Adipocyte (in vitro differentiated cells): ENCODE results near the gene SRSF8.
A peak's percentile ranks its signal among the peaks of the same experiment; 100 is the strongest.
"Not testable (repeated sequence)": the region's sequence is repeated elsewhere in the genome, so short reads cannot be mapped to it uniquely, and the experiment has no call there.

Source experiments
- DNase-seq: peaks from one replicate; pipeline ENCODE4 v3.0.0-alpha.2; 2015; ENCODE audit warnings: low read depth
- H3K27me3 ChIP-seq: replicated peaks from 2 replicates; pipeline ENCODE4 v1.7.0; 2013; ENCODE audit warnings: mild to moderate bottlenecking, low read length, moderate library complexity; ENCODE audit not compliant: control insufficient read depth, insufficient read depth
- H3K36me3 ChIP-seq: 2 replicates; pipeline ENCODE4 v1.7.0; 2013; ENCODE audit warnings: low read length, mild to moderate bottlenecking, moderate library complexity; ENCODE audit not compliant: control insufficient read depth, insufficient read depth, severe bottlenecking
- H3K4me1 ChIP-seq: 2 replicates; pipeline ENCODE4 v1.7.0; 2013; ENCODE audit warnings: mild to moderate bottlenecking, low read length, moderate library complexity; ENCODE audit not compliant: control insufficient read depth, insufficient read depth
- H3K4me3 ChIP-seq: 2 replicates; pipeline ENCODE4 v1.7.0; 2013; ENCODE audit warnings: mild to moderate bottlenecking, low read length, moderate library complexity
- H3K9ac ChIP-seq: 2 replicates; pipeline ENCODE4 v1.7.0; 2013; ENCODE audit warnings: mild to moderate bottlenecking, low read length, moderate library complexity
- H3K9me3 ChIP-seq: 2 replicates; pipeline ENCODE4 v1.7.0; 2013; ENCODE audit warnings: mild to moderate bottlenecking, low read length, moderate library complexity; ENCODE audit not compliant: control insufficient read depth

The SRSF8 gene

GRCh38 chr11:95045812-95046211 lies 20.9 kb upstream of the SRSF8 start:
- Histone ChIP-seq H3K9ac (no peak overlapping the region), H3K36me3 (no peaks in the 10 kb centered on the region), H3K4me1 (no peaks in the 10 kb centered on the region), H3K27me3 (peaks cover 44% of the 10 kb centered on the region), H3K4me3 (no peak overlapping the region), H3K9me3 (no peaks in the 10 kb centered on the region)
- no peak for DNase-seq

GRCh38 chr11:95049122-95049521 lies 17.6 kb upstream of the SRSF8 start, which contains the start of gene KDM4F:
TSS of gene KDM4F (plus strand) at chr11:95049422.
- H3K9me3 ChIP-seq, H3K36me3 ChIP-seq, H3K4me3 ChIP-seq, H3K9ac ChIP-seq, H3K4me1 ChIP-seq, DNase-seq: not testable (repeated sequence)
- peaks cover 30% of the 10 kb centered on the region for H3K27me3 ChIP-seq

GRCh38 chr11:95050595-95051202 lies 16.0 kb upstream of the SRSF8 start:
- H3K9ac ChIP-seq: no peak overlapping the region
- H3K9me3 ChIP-seq: no peaks in the 10 kb centered on the region
- H3K4me1 ChIP-seq: peaks cover 6% of the 10 kb centered on the region
- no peaks in the 10 kb centered on the region for H3K36me3 ChIP-seq
- H3K27me3 ChIP-seq: peaks cover 30% of the 10 kb centered on the region
- DNase-seq: no peak
- no peak overlapping the region for H3K4me3 ChIP-seq

GRCh38 chr11:95054356-95054755 lies 12.4 kb upstream of the SRSF8 start:
- Histone ChIP-seq H3K4me3 (no peak overlapping the region), H3K9ac (no peak overlapping the region), H3K36me3 (no peaks in the 10 kb centered on the region), H3K9me3 (no peaks in the 10 kb centered on the region), H3K4me1 (peaks cover 6% of the 10 kb centered on the region), H3K27me3 (peaks cover 29% of the 10 kb centered on the region)
- DNase-seq: no peak

- DNase-seq: no peak
- H3K9ac ChIP-seq: no peak overlapping the region
These were observed 11.3 kb upstream of the SRSF8 start for GRCh38 chr11:95055283-95055897.

GRCh38 chr11:95057959-95058358 lies 8.8 kb upstream of the SRSF8 start:
- Histone ChIP-seq H3K36me3 (no peaks in the 10 kb centered on the region), H3K9me3 (no peaks in the 10 kb centered on the region), H3K4me3 (no peak overlapping the region), H3K9ac (no peak overlapping the region), H3K27me3 (peaks cover 26% of the 10 kb centered on the region), H3K4me1 (no peaks in the 10 kb centered on the region)
- DNase-seq: no peak

More at GRCh38 chr11:95055283-95055897, 11.3 kb upstream of the SRSF8 start:
- Histone ChIP-seq H3K27me3 (peaks cover 28% of the 10 kb centered on the region), H3K4me1 (peaks cover 6% of the 10 kb centered on the region), H3K9me3 (no peaks in the 10 kb centered on the region), H3K4me3 (no peak overlapping the region), H3K36me3 (no peaks in the 10 kb centered on the region)

GRCh38 chr11:95058621-95059020 lies 8.1 kb upstream of the SRSF8 start:
- no peak for DNase-seq
- no peak overlapping the region for H3K9ac ChIP-seq
- H3K36me3 ChIP-seq: no peaks in the 10 kb centered on the region
- H3K4me3 ChIP-seq: no peak overlapping the region
- H3K4me1 ChIP-seq: no peaks in the 10 kb centered on the region
- H3K9me3 ChIP-seq: no peaks in the 10 kb centered on the region
- peaks cover 20% of the 10 kb centered on the region for H3K27me3 ChIP-seq

- Histone ChIP-seq H3K36me3 (no peaks in the 10 kb centered on the region), H3K27me3 (peaks cover 16% of the 10 kb centered on the region), H3K9ac (no peak overlapping the region), H3K4me3 (no peak overlapping the region), H3K9me3 (no peaks in the 10 kb centered on the region), H3K4me1 (no peaks in the 10 kb centered on the region)
- no peak for DNase-seq
These were observed 7.7 kb upstream of the SRSF8 start for GRCh38 chr11:95059046-95059445.

- Histone ChIP-seq H3K9ac (no peak overlapping the region), H3K4me3 (no peak overlapping the region), H3K9me3 (no peaks in the 10 kb centered on the region), H3K36me3 (no peaks in the 10 kb centered on the region), H3K27me3 (no peaks in the 10 kb centered on the region), H3K4me1 (peaks cover 17% of the 10 kb centered on the region)
- DNase-seq: no peak
These were observed 1.4 kb upstream of the SRSF8 start for GRCh38 chr11:95065336-95065735.

- DNase-seq: peak; percentile 94
These were observed 521 bp downstream of the SRSF8 start for GRCh38 chr11:95067039-95067840.

GRCh38 chr11:95067841-95068219 lies 1.1 kb downstream of the SRSF8 start:
- peak overlapping the region; percentile 99 for H3K9ac ChIP-seq
- H3K4me1 ChIP-seq: peaks cover 17% of the 10 kb centered on the region
- H3K9me3 ChIP-seq: no peaks in the 10 kb centered on the region
- H3K36me3 ChIP-seq: no peaks in the 10 kb centered on the region
- DNase-seq: no peak
- H3K27me3 ChIP-seq: no peaks in the 10 kb centered on the region
- H3K4me3 ChIP-seq: peak overlapping the region; percentile 100

More at GRCh38 chr11:95067039-95067840, 521 bp downstream of the SRSF8 start:
- Histone ChIP-seq H3K9ac (peak overlapping the region; percentile 99), H3K9me3 (no peaks in the 10 kb centered on the region), H3K36me3 (no peaks in the 10 kb centered on the region), H3K4me3 (peak overlapping the region; percentile 100), H3K27me3 (no peaks in the 10 kb centered on the region), H3K4me1 (peaks cover 17% of the 10 kb centered on the region)
